ENCODE data around the gene COG3. TPM values are rescaled to one million over a fixed set of nuclear protein-coding genes. Genes with fewer than 3 reads are reported as not detected.

The COG3 gene
- total and polyA plus RNA-seq, 12 donors, result 9.9 to 18.0 (median 15.4) TPM

- H3K9me3 ChIP-seq, result no peaks in the 10 kb centered on the region
- peak overlapping the region; percentile 75 to 97 (median 85) for H3K4me3 ChIP-seq
- intact Hi-C loops (cut with DNase I), result loop anchor here in 6 of 10 donors (2.0 to 10.0 kb wide), 7 partner anchors 41 to 119 kb away; partner anchors contain the start of genes SLC25A30 (in 3 of the 6) and TPT1 (in 1 of the 6)
- H3K4me1 ChIP-seq, result peaks cover 6 to 45% (median 41%) of the 10 kb centered on the region in 9 donors
- H3K36me3 ChIP-seq, result peaks cover 0 to 10% (median 0%) of the 10 kb centered on the region in 9 donors
- no peaks in the 10 kb centered on the region for H3K27me3 ChIP-seq
- peak overlapping the region; percentile 70 to 97 (median 94) for H3K27ac ChIP-seq
- WGBS, 2 donors, result 84 to 89% methylated on average over 9 of the region's 9 CpGs
- peak in 3 of 9 donors; percentile 45 to 48 (median 47) for TF ChIP-seq CTCF (IDR thresholded peaks at IDR 0.05)
- DNase-seq, result peak in 1 of 2 donors; percentile 7
- no peak for ATAC-seq
Measured at GRCh38 chr13:45464141-45464686, 525 bp upstream of the COG3 start.

GRCh38 chr13:45466359-45466758, 1.6 kb downstream of the COG3 start:
- WGBS, 2 donors, result 77 to 81% methylated on average over 4 of the region's 4 CpGs
- Histone ChIP-seq H3K27me3 (no peaks in the 10 kb centered on the region), H3K4me1 (peaks cover 6 to 64% (median 43%) of the 10 kb centered on the region in 9 donors), H3K9me3 (peaks cover 0 to 4% (median 0%) of the 10 kb centered on the region in 11 donors), H3K4me3 (peak overlapping the region in 7 of 10 donors; percentile 75 to 96 (median 86)), H3K27ac (peak overlapping the region in 2 of 10 donors; percentile 94 to 96), H3K36me3 (peaks cover 0 to 10% (median 0%) of the 10 kb centered on the region in 9 donors)
- TF ChIP-seq CTCF (IDR thresholded peaks at IDR 0.05), result no peak
- intact Hi-C loops (cut with DNase I), result loop anchor here in 6 of 10 donors (5.0 to 10.0 kb wide), 4 partner anchors 49 to 122 kb away; partner anchors contain the start of genes SLC25A30 (in 4 of the 6) and TPT1 (in 1 of the 6)
- ATAC-seq (no peak), DNase-seq (no peak)

GRCh38 chr13:45468635-45469034, 3.9 kb downstream of the COG3 start:
- H3K27me3 ChIP-seq, result no peaks in the 10 kb centered on the region
- H3K36me3 ChIP-seq, result peaks cover 0 to 10% (median 0%) of the 10 kb centered on the region in 9 donors
- no peak for TF ChIP-seq CTCF (IDR thresholded peaks at IDR 0.05)
- peak overlapping the region in 1 of 10 donors; percentile 2 for H3K27ac ChIP-seq
- no peak for ATAC-seq
- 41 to 52% methylated on average over 1 of the region's 1 CpG for WGBS, 2 donors
- intact Hi-C loops (cut with DNase I), result loop anchor here in 6 of 10 donors (5.0 to 10.0 kb wide), 4 partner anchors 51 to 124 kb away; partner anchors contain the start of genes SLC25A30 (in 4 of the 6) and TPT1 (in 1 of the 6)
- peaks cover 6 to 65% (median 43%) of the 10 kb centered on the region in 9 donors for H3K4me1 ChIP-seq
- no peak for DNase-seq
- no peak overlapping the region for H3K4me3 ChIP-seq
- peaks cover 0 to 17% (median 0%) of the 10 kb centered on the region in 11 donors for H3K9me3 ChIP-seq

- DNase-seq, result no peak
- no peak for TF ChIP-seq CTCF (IDR thresholded peaks at IDR 0.05)
- peaks cover 0 to 56% (median 32%) of the 10 kb centered on the region in 9 donors for H3K4me1 ChIP-seq
- H3K4me3 ChIP-seq, result no peak overlapping the region
- intact Hi-C loops (cut with DNase I), result no loop called here
- no peak overlapping the region for H3K27ac ChIP-seq
- ATAC-seq, result no peak
- peaks cover 0 to 24% (median 6%) of the 10 kb centered on the region in 9 donors for H3K36me3 ChIP-seq
- H3K9me3 ChIP-seq, result peaks cover 0 to 17% (median 0%) of the 10 kb centered on the region in 11 donors
- H3K27me3 ChIP-seq, result no peaks in the 10 kb centered on the region
Measured at GRCh38 chr13:45472171-45472705, 7.5 kb downstream of the COG3 start.
